H9 (cell line): ENCODE measurements around the gene PARL. TPM values are rescaled to one million over a fixed set of nuclear protein-coding genes. Genes with fewer than 3 reads are reported as not detected.
A peak's percentile ranks its signal among the peaks of the same experiment; 100 is the strongest.
"Not testable (repeated sequence)": the region's sequence is repeated elsewhere in the genome, so short reads cannot be mapped to it uniquely, and the experiment has no call there.

Experiments used
- DNase-seq: peaks from one replicate; pipeline ENCODE4 v3.0.0-alpha.2; 2017
- H2AFZ ChIP-seq: one replicate; pipeline ENCODE4 v1.6.1; 2013; ENCODE audit warnings: mild to moderate bottlenecking, low read length, control low read depth, moderate library complexity
- H2AK5ac ChIP-seq: 2 replicates; pipeline ENCODE4 v1.6.1; 2013; ENCODE audit warnings: low read length, control low read depth, mixed read lengths; ENCODE audit not compliant: insufficient read length
- H2BK120ac ChIP-seq: one replicate; pipeline ENCODE4 v1.6.1; 2013; ENCODE audit warnings: low read depth, mild to moderate bottlenecking, low read length, control low read depth, inconsistent platforms; ENCODE audit not compliant: poor library complexity, severe bottlenecking
- H2BK12ac ChIP-seq: 2 replicates; pipeline ENCODE4 v1.6.1; 2013; ENCODE audit warnings: low read length, control low read depth, mixed read lengths, low read depth; ENCODE audit not compliant: insufficient read length
- H2BK15ac ChIP-seq: 2 replicates; pipeline ENCODE4 v1.6.1; 2013; ENCODE audit warnings: low read depth, low read length, control low read depth
- H2BK20ac ChIP-seq: one replicate; pipeline ENCODE4 v1.6.1; 2013; ENCODE audit warnings: low read depth, mild to moderate bottlenecking, low read length, control low read depth, inconsistent platforms; ENCODE audit not compliant: poor library complexity, severe bottlenecking
- H2BK5ac ChIP-seq: 2 replicates; pipeline ENCODE4 v1.6.1; 2013; ENCODE audit warnings: low read length, control low read depth, mixed read lengths; ENCODE audit not compliant: insufficient read length
- H3K14ac ChIP-seq: 2 replicates; pipeline ENCODE4 v1.6.1; 2013; ENCODE audit warnings: low read length, control low read depth; ENCODE audit not compliant: insufficient read depth
- H3K18ac ChIP-seq: 2 replicates; pipeline ENCODE4 v1.6.1; 2013; ENCODE audit warnings: low read depth, mild to moderate bottlenecking, mixed read lengths, low read length, control low read depth; ENCODE audit not compliant: insufficient read length
- H3K23ac ChIP-seq: 2 replicates; pipeline ENCODE4 v1.6.1; 2013; ENCODE audit warnings: low read length, control low read depth, mixed read lengths, low read depth; ENCODE audit not compliant: insufficient read length
- H3K23me2 ChIP-seq: 2 replicates; pipeline ENCODE4 v1.6.1; 2013; ENCODE audit warnings: low read depth, mild to moderate bottlenecking, mixed read lengths, low read length, control low read depth; ENCODE audit not compliant: insufficient read length, poor library complexity, severe bottlenecking
- H3K27ac ChIP-seq: 2 replicates; pipeline ENCODE4 v1.5.1; 2013; ENCODE audit warnings: low read length, control low read depth, mixed read lengths, low read depth; ENCODE audit not compliant: insufficient read length
- H3K27me3 ChIP-seq: 2 replicates; pipeline ENCODE4 v1.6.1; 2013; ENCODE audit warnings: low read length, control low read depth, inconsistent platforms; ENCODE audit not compliant: insufficient read depth
- H3K4ac ChIP-seq: 2 replicates; pipeline ENCODE4 v1.6.1; 2013; ENCODE audit warnings: low read depth, mild to moderate bottlenecking, control low read depth, inconsistent platforms, low read length, moderate library complexity
- H3K4me1 ChIP-seq: 2 replicates; pipeline ENCODE4 v1.6.1; 2013; ENCODE audit warnings: low read length, control low read depth, inconsistent platforms; ENCODE audit not compliant: insufficient read depth
- H3K4me2 ChIP-seq: 2 replicates; pipeline ENCODE4 v1.6.1; 2013; ENCODE audit warnings: low read length, control low read depth, mixed read lengths; ENCODE audit not compliant: insufficient read length, insufficient read depth
- H3K56ac ChIP-seq: 2 replicates; pipeline ENCODE4 v1.6.1; 2013; ENCODE audit warnings: low read depth, mild to moderate bottlenecking, mixed read lengths, low read length, control low read depth; ENCODE audit not compliant: insufficient read length
- H3K79me1 ChIP-seq: 2 replicates; pipeline ENCODE4 v1.6.1; 2013; ENCODE audit warnings: low read depth, mild to moderate bottlenecking, moderate library complexity, low read length, control low read depth, inconsistent platforms; ENCODE audit not compliant: insufficient read depth, poor library complexity, severe bottlenecking
- H3K79me2 ChIP-seq: 2 replicates; pipeline ENCODE4 v1.6.1; 2013; ENCODE audit warnings: low read length, control low read depth, inconsistent platforms; ENCODE audit not compliant: insufficient read depth
- H3K9ac ChIP-seq: 2 replicates; pipeline ENCODE4 v1.6.1; 2013; ENCODE audit warnings: low read length, control low read depth, mixed read lengths; ENCODE audit not compliant: insufficient read length; ENCODE audit errors: extremely low read depth
- H3K9me3 ChIP-seq: one replicate; pipeline ENCODE4 v1.6.1; 2013; ENCODE audit warnings: low read depth, low read length, inconsistent platforms; ENCODE audit not compliant: control insufficient read depth
- H3T11ph ChIP-seq: one replicate; pipeline ENCODE4 v1.6.1; 2013; ENCODE audit warnings: mild to moderate bottlenecking, low read length, control low read depth, inconsistent platforms
- H4K20me1 ChIP-seq: one replicate; pipeline ENCODE4 v1.6.1; 2013; ENCODE audit not compliant: control insufficient read depth, insufficient read length, insufficient read depth
- H4K5ac ChIP-seq: 2 replicates; pipeline ENCODE4 v1.6.1; 2013; ENCODE audit warnings: low read depth, mild to moderate bottlenecking, mixed read lengths, low read length, control low read depth; ENCODE audit not compliant: insufficient read length
- H4K8ac ChIP-seq: replicated peaks from 2 replicates; pipeline ENCODE4 v1.6.1; 2013; ENCODE audit warnings: low read length, control low read depth, mixed read lengths, low read depth; ENCODE audit not compliant: insufficient read length
- H4K91ac ChIP-seq: 2 replicates; pipeline ENCODE4 v1.6.1; 2013; ENCODE audit warnings: low read depth, mild to moderate bottlenecking, moderate library complexity, mixed read lengths, low read length, control low read depth; ENCODE audit not compliant: insufficient read length
- H3K27ac Mint-ChIP-seq, 3 experiments: 2 replicates in 2 of 3; 3 replicates in 1 of 3; pipeline ENCODE4 v1.8.0; 2020 to 2021; ENCODE audit warnings: mixed read lengths in 3 of 3, mild to moderate bottlenecking in 1 of 3, moderate library complexity in 1 of 3
- H3K27me3 Mint-ChIP-seq: 2 replicates; pipeline ENCODE4 v1.8.0; 2021; ENCODE audit warnings: low read depth, mild to moderate bottlenecking, moderate library complexity, mixed read lengths
- H3K36me3 Mint-ChIP-seq, 3 experiments: 2 replicates in 2 of 3; 3 replicates in 1 of 3; pipeline ENCODE4 v1.8.0; 2020 to 2021; ENCODE audit warnings: low read depth in 3 of 3, mixed read lengths in 3 of 3; ENCODE audit not compliant: insufficient read depth in 1 of 3
- H3K4me1 Mint-ChIP-seq, 2 experiments: 2 replicates each; pipeline ENCODE4 v1.8.0; 2020; ENCODE audit warnings: mixed read lengths in 2 of 2
- H3K4me3 Mint-ChIP-seq, 2 experiments: 2 replicates in 1 of 2; 3 replicates in 1 of 2; pipeline ENCODE4 v1.8.0; 2020 to 2021; ENCODE audit warnings: mild to moderate bottlenecking in 2 of 2, mixed read lengths in 2 of 2, moderate library complexity in 1 of 2
- H3K9me3 Mint-ChIP-seq, 2 experiments: 2 replicates in 1 of 2; 3 replicates in 1 of 2; pipeline ENCODE4 v1.8.0; 2020; ENCODE audit warnings: mild to moderate bottlenecking in 2 of 2, mixed read lengths in 2 of 2, moderate library complexity in 1 of 2
- CTCF ChIP-seq: fragments of 200-600 bp; sonication (generic); conservative IDR thresholded peaks from 3 replicates; pipeline ENCODE4 v1.8.0; 2021; ENCODE audit warnings: antibody characterized with exemption, mild to moderate bottlenecking
- WGBS: extraction: QIAGEN DNeasy Blood & Tissue Kit; methylation state at CpG from one replicate; pipeline ENCODE4 v1.1.7; 2013; ENCODE audit warnings: missing lambda C conversion rate, low lambda C conversion rate, mixed read lengths; ENCODE audit not compliant: insufficient read length; ENCODE audit errors: extremely low coverage; 5-methylcytosine and 5-hydroxymethylcytosine counted together
- total RNA-seq: library from RNA; stranded (reverse); gene quantifications from 2 replicates; pipeline ENCODE4 v1.2.1, GENCODE V29; 2021

The PARL gene
- total RNA-seq, 1 experiment from 2014 or later = 94.5 TPM

- H2AK5ac ChIP-seq = no peak overlapping the region
Observed at GRCh38 chr3:183878071-183878470, 6.6 kb downstream of the PARL start.

GRCh38 chr3:183877227-183877626 lies 7.5 kb downstream of the PARL start:
- H3K23ac ChIP-seq, H3K18ac ChIP-seq, H3K23me2 ChIP-seq, H4K8ac ChIP-seq, H4K20me1 ChIP-seq, H3K9me3 Mint-ChIP-seq, H3K27ac Mint-ChIP-seq, H3K4ac ChIP-seq, H3K27me3 Mint-ChIP-seq, H3K9me3 ChIP-seq, H3T11ph ChIP-seq, H3K4me1 ChIP-seq, H3K4me2 ChIP-seq, H2BK20ac ChIP-seq, H2AFZ ChIP-seq, DNase-seq, H2BK5ac ChIP-seq, H3K14ac ChIP-seq, H2BK120ac ChIP-seq, H3K27ac ChIP-seq, H4K91ac ChIP-seq, H3K4me3 Mint-ChIP-seq, H3K56ac ChIP-seq, H2AK5ac ChIP-seq, H3K79me1 ChIP-seq, H3K27me3 ChIP-seq, H2BK15ac ChIP-seq, H3K9ac ChIP-seq, H4K5ac ChIP-seq, H2BK12ac ChIP-seq: not testable (repeated sequence)
- Mint-ChIP-seq H3K36me3 (peaks cover 9 to 13% (median 12%) of the 10 kb centered on the region in 3 experiments), H3K4me1 (peaks cover 14 to 21% of the 10 kb centered on the region in 2 experiments)
- H3K79me2 ChIP-seq = peaks cover 20% of the 10 kb centered on the region; the same call in 1 of the 2 replicates
- no CpG with 5 or more reads among the region's 5 CpGs for WGBS

More at GRCh38 chr3:183878071-183878470, 6.6 kb downstream of the PARL start:
- Histone ChIP-seq H3K27me3 (no peaks in the 10 kb centered on the region), H3K4me2 (no peak overlapping the region), H4K5ac (no peak overlapping the region), H3K4me1 (peaks cover 2% of the 10 kb centered on the region; the same call in 1 of the 2 replicates), H3K23ac (no peak overlapping the region), H3K4ac (no peak overlapping the region), H3K18ac (no peak overlapping the region), H3K79me1 (peaks cover 3% of the 10 kb centered on the region), H4K91ac (no peak overlapping the region), H2BK5ac (no peak overlapping the region), H2BK20ac (no peak overlapping the region), H3K9ac (no peak overlapping the region), H2AFZ (no peak overlapping the region), H2BK15ac (no peak overlapping the region), H3K79me2 (peaks cover 23% of the 10 kb centered on the region; the same call in 1 of the 2 replicates), H2BK12ac (no peak overlapping the region), H4K20me1 (no peaks in the 10 kb centered on the region), H3K27ac (no peak overlapping the region), H3K56ac (no peak overlapping the region), H3K23me2 (no peaks in the 10 kb centered on the region), H3T11ph (no peak overlapping the region), H3K9me3 (no peaks in the 10 kb centered on the region), H3K14ac (no peak overlapping the region), H4K8ac (no peak overlapping the region), H2BK120ac (no peak overlapping the region)
- no CpG with 5 or more reads among the region's 8 CpGs for WGBS
- TF ChIP-seq CTCF = no peak
- Mint-ChIP-seq H3K4me3 (no peak overlapping the region), H3K27ac (peak overlapping the region in 1 of 3 experiments; percentile 59; a peak in 2 of 7 replicates), H3K4me1 (peaks cover 21 to 28% of the 10 kb centered on the region in 2 experiments), H3K36me3 (peaks cover 9 to 13% (median 12%) of the 10 kb centered on the region in 3 experiments), H3K27me3 (no peaks in the 10 kb centered on the region), H3K9me3 (no peaks in the 10 kb centered on the region)
- no peak for DNase-seq
